IMR-90 (cell line): ENCODE measurements around the gene CDK14. TPM values are rescaled to one million over a fixed set of nuclear protein-coding genes. Genes with fewer than 3 reads are reported as not detected.

Experiments
- ATAC-seq: fragments of 200-7000 bp; cut with Tn5 transposase; 2 replicates; pipeline ENCODE4 v1.9.1; 2020; ENCODE audit warnings: low read depth, mild to moderate bottlenecking, moderate library complexity
- BruUV-seq: library from RNA; stranded (reverse); fragments of 400-500 nt; replicated peaks from 2 replicates; lab custom pipeline; 2021; lab: Mats Ljungman, UMichigan
- CTCF ChIA-PET: fragments of 300-600 bp; formaldehyde crosslinking; extraction: SDS; loops from one replicate; lab custom pipeline; 2021; ENCODE audit warnings: antibody characterized with exemption; lab: Yijun Ruan, JAX
- POLR2A ChIA-PET: fragments of 300-600 bp; sonication (Branson Sonifier 250); formaldehyde crosslinking; loops from one replicate; lab custom pipeline; 2022; ENCODE audit warnings: antibody characterized with exemption; ENCODE audit not compliant: unreplicated experiment; lab: Charles Lee
- DNase-seq: peaks from one replicate; pipeline ENCODE4 v3.0.0; 2013
- H2AFZ ChIP-seq: replicated peaks from 2 replicates; pipeline ENCODE3; 2013; ENCODE audit warnings: low read length, mild to moderate bottlenecking; ENCODE audit not compliant: poor library complexity
- H2AK5ac ChIP-seq: 2 replicates; pipeline ENCODE4 v1.6.1; 2013; ENCODE audit warnings: low read depth, low read length, inconsistent platforms
- H2AK9ac ChIP-seq: replicated peaks from 2 replicates; pipeline ENCODE3; 2013; ENCODE audit warnings: mild to moderate bottlenecking, low read depth, low read length, moderate library complexity; ENCODE audit not compliant: poor library complexity
- H2BK120ac ChIP-seq: 2 replicates; pipeline ENCODE4 v1.6.1; 2013; ENCODE audit warnings: low read depth, low read length, inconsistent platforms
- H2BK15ac ChIP-seq: 3 replicates; pipeline ENCODE4 v1.6.1; 2013; ENCODE audit warnings: low read depth, low read length, inconsistent platforms
- H2BK20ac ChIP-seq: 2 replicates; pipeline ENCODE4 v1.6.1; 2013; ENCODE audit warnings: low read depth, mild to moderate bottlenecking, inconsistent platforms, low read length, moderate library complexity
- H2BK5ac ChIP-seq: 2 replicates; pipeline ENCODE4 v1.6.1; 2013; ENCODE audit warnings: mild to moderate bottlenecking, low read depth, low read length, inconsistent platforms; ENCODE audit not compliant: poor library complexity, severe bottlenecking
- H3K14ac ChIP-seq: replicated peaks from 2 replicates; pipeline ENCODE4 v1.6.1; 2013; ENCODE audit warnings: low read depth, low read length, inconsistent platforms
- H3K18ac ChIP-seq: 2 replicates; pipeline ENCODE4 v1.6.1; 2013; ENCODE audit warnings: low read depth, low read length, control low read depth
- H3K23ac ChIP-seq: 2 replicates; pipeline ENCODE4 v1.6.1; 2013; ENCODE audit warnings: low read depth, low read length, inconsistent platforms
- H3K27ac ChIP-seq: 2 replicates; pipeline ENCODE4 v1.5.1; 2013; ENCODE audit warnings: mild to moderate bottlenecking, control low read depth, low read length; ENCODE audit not compliant: insufficient read depth
- H3K27me3 ChIP-seq: 2 replicates; pipeline ENCODE4 v1.6.1; 2013; ENCODE audit warnings: low read length; ENCODE audit not compliant: control insufficient read depth, insufficient read depth
- H3K36me3 ChIP-seq: 2 replicates; pipeline ENCODE4 v1.6.1; 2013; ENCODE audit warnings: low read length, mixed read lengths; ENCODE audit not compliant: control insufficient read depth, insufficient read depth
- H3K4ac ChIP-seq: 2 replicates; pipeline ENCODE4 v1.6.1; 2013; ENCODE audit warnings: low read depth, low read length, inconsistent platforms
- H3K4me1 ChIP-seq: 2 replicates; pipeline ENCODE4 v1.6.1; 2013; ENCODE audit warnings: low read length, mixed read lengths; ENCODE audit not compliant: control insufficient read depth, insufficient read depth
- H3K4me2 ChIP-seq: 2 replicates; pipeline ENCODE4 v1.6.1; 2013; ENCODE audit warnings: low read depth, mild to moderate bottlenecking, control low read depth, low read length, moderate library complexity
- H3K4me3 ChIP-seq: 2 replicates; pipeline ENCODE4 v1.5.1; 2013; ENCODE audit warnings: low read depth, mild to moderate bottlenecking, control low read depth, low read length, moderate library complexity; ENCODE audit not compliant: insufficient read depth
- H3K56ac ChIP-seq: 2 replicates; pipeline ENCODE4 v1.6.1; 2013; ENCODE audit warnings: low read length, inconsistent platforms; ENCODE audit not compliant: insufficient read depth; ENCODE audit errors: extremely low read depth
- H3K79me1 ChIP-seq, 2 experiments: 2 replicates each; pipeline ENCODE4 v1.6.1; 2013; ENCODE audit warnings: low read length in 2 of 2, inconsistent platforms in 1 of 2, low read depth in 1 of 2
- H3K9ac ChIP-seq: 2 replicates; pipeline ENCODE4 v1.6.1; 2013; ENCODE audit warnings: low read depth, low read length, control low read depth
- H3K9me1 ChIP-seq: 2 replicates; pipeline ENCODE4 v1.6.1; 2013; ENCODE audit warnings: low read length, inconsistent platforms; ENCODE audit not compliant: insufficient read depth
- H3K9me3 ChIP-seq: 2 replicates; pipeline ENCODE4 v1.6.1; 2013; ENCODE audit warnings: low read length; ENCODE audit not compliant: control insufficient read depth, insufficient read depth
- H4K20me1 ChIP-seq: 2 replicates; pipeline ENCODE4 v1.6.1; 2013; ENCODE audit warnings: low read length, inconsistent platforms; ENCODE audit not compliant: insufficient read depth
- H4K5ac ChIP-seq: 2 replicates; pipeline ENCODE4 v1.6.1; 2013; ENCODE audit warnings: mild to moderate bottlenecking, low read depth, low read length, control low read depth
- H4K8ac ChIP-seq, 2 experiments: 2 replicates each; pipeline ENCODE4 v1.6.1; 2013; ENCODE audit warnings: low read depth in 2 of 2, low read length in 2 of 2, control low read depth in 1 of 2, inconsistent platforms in 1 of 2
- H4K91ac ChIP-seq: 2 replicates; pipeline ENCODE4 v1.6.1; 2013; ENCODE audit warnings: low read depth, low read length, inconsistent platforms; ENCODE audit not compliant: insufficient read depth
- CTCF ChIP-seq: conservative IDR thresholded peaks from 2 replicates; pipeline ENCODE4 v1.5.1; 2012; ENCODE audit warnings: mild to moderate bottlenecking, low read depth, low read length, improper control_type of control experiment
- ELK1 ChIP-seq: fragments of 150-350 bp; IDR thresholded peaks from 2 replicates; pipeline ENCODE4 v1.6.1; 2016; ENCODE audit warnings: low read depth, mild to moderate bottlenecking, low read length, moderate library complexity, borderline replicate concordance
- MAFK ChIP-seq: IDR thresholded peaks from 2 replicates; pipeline ENCODE4 v1.6.1; 2012; ENCODE audit warnings: low read depth, low read length, improper control_type of control experiment
- POLR2A ChIP-seq: IDR thresholded peaks from 2 replicates; pipeline ENCODE4 v1.6.1; 2012; ENCODE audit warnings: mild to moderate bottlenecking, low read depth, low read length
- RFX5 ChIP-seq: IDR thresholded peaks from 2 replicates; pipeline ENCODE4 v1.8.0; 2012; ENCODE audit warnings: low read depth, mild to moderate bottlenecking, low read length, moderate library complexity
- WGBS, 2 experiments: methylation state at CpG; one replicate each; pipeline versions ENCODE4 v1.1.5 to v1.1.7; 2013; ENCODE audit warnings: missing lambda C conversion rate in 2 of 2; ENCODE audit not compliant: insufficient read length in 1 of 2; ENCODE audit errors: extremely low coverage in 2 of 2; 5-methylcytosine and 5-hydroxymethylcytosine counted together
- dilution Hi-C: fragments of 300-500 bp; cut with HindIII; formaldehyde crosslinking; loops from one replicate; pipeline ENCODE4 v1.14.3; 2018; ENCODE audit warnings: low sequenced_read_pairs; ENCODE audit not compliant: unreplicated experiment
- in situ Hi-C: fragments of 300-500 bp; cut with MboI; formaldehyde crosslinking; loops from 3 replicates; pipeline ENCODE4 v1.14.3; 2019; ENCODE audit warnings: low sequenced_read_pairs, inconsistent platforms, mixed read lengths
- intact Hi-C: fragments of 100-400 bp; cut with micrococcal nuclease; formaldehyde crosslinking; loops from 2 replicates; pipeline ENCODE4 v1.10.0; 2022
- polyA plus RNA-seq, 3 experiments: library from polyadenylated mRNA; depleted of rRNA; stranded (reverse); fragments of >200 nt; gene quantifications; 2 replicates each; pipeline ENCODE4 v1.2.3, GENCODE V29; 2012; ENCODE audit warnings: low replicate concordance in 1 of 3
- total RNA-seq: library from RNA; depleted of rRNA; stranded (reverse); fragments of >200 nt; gene quantifications from 2 replicates; pipeline ENCODE4 v1.2.3, GENCODE V29; 2012

The CDK14 gene
- total and polyA plus RNA-seq, 2 of the 4 experiments (the other 2 are of a cell fraction) = 10.1 to 29.6 TPM

DNA sequence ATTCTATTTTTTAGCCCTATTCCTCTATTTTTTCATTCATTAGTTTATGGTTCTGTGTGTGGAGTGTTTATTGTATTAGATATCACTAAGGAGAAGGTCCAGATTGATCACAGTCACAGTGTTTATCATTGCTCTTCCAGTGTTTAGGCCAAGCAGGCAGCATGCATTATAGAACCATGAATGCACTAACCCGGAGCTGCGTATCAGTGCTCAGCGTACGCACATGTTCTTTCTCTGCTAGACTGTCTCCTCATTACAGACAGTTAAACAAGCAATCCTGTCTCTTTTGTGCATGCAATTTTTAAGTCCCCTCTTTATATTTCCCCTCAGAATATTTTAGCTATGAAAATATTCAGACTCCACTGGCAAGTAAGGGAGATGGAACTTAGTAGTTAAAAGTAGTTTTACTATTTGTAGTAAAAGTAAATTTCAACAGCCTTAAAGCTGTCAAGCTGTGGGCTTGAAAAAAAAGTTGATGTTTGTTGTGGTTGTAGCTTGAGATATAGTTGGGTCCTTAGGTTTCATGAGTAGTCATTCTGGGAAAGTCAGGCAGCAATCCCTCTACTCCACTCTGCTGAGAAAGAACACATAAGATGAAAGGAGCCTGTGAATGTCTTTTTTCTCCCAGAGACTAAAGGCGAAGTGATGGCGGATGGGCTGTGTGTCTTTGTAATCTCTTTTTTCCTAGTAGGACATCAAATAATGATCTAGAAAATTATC lies 260.4 kb downstream of the CDK14 start:
- H2BK20ac ChIP-seq = no peak overlapping the region
- no peak overlapping the region for H4K8ac ChIP-seq
- H4K91ac ChIP-seq = no peak overlapping the region
- peaks cover 2% of the 10 kb centered on the region; the same call in 1 of the 2 replicates for H3K4me1 ChIP-seq
- ChIA-PET POLR2A (no interaction called here), CTCF (interaction anchor here (0.6 kb wide), 1 partner anchor 1033 kb away, joined by 7 read pairs; no protein-coding TSS in a partner anchor)
- H2AFZ ChIP-seq = no peak overlapping the region
- H3K4me3 ChIP-seq = no peak overlapping the region
- peak; percentile 87 for ATAC-seq
- peaks cover 3 to 4% of the 10 kb centered on the region in 2 experiments; a peak in 2 of 4 replicates for H3K79me1 ChIP-seq
- intact Hi-C loops = no loop called here
- no peaks in the 10 kb centered on the region for H4K20me1 ChIP-seq
- no peak overlapping the region for H2AK5ac ChIP-seq
- in situ Hi-C loops = no loop called here
- no peak overlapping the region for H2BK5ac ChIP-seq
- H3K36me3 ChIP-seq = no peaks in the 10 kb centered on the region
- no peak overlapping the region for H2BK15ac ChIP-seq
- no peak for TF ChIP-seq ELK1
- TF ChIP-seq MAFK = no peak
- no peak for TF ChIP-seq POLR2A
- no peak for TF ChIP-seq CTCF
- no peak for TF ChIP-seq RFX5
- H3K9me1 ChIP-seq = peaks cover 3% of the 10 kb centered on the region; the same call in 1 of the 2 replicates
- H3K14ac ChIP-seq = no peak overlapping the region
- H3K23ac ChIP-seq = no peak overlapping the region
- no peaks in the 10 kb centered on the region for H3K9me3 ChIP-seq
- no TSS peak for BruUV-seq
- H3K4ac ChIP-seq = no peak overlapping the region
- DNase-seq = peak; percentile 52
- no peak overlapping the region for H2AK9ac ChIP-seq
- H4K5ac ChIP-seq = no peak overlapping the region
- H3K27ac ChIP-seq = no peak overlapping the region
- H3K9ac ChIP-seq = no peak overlapping the region
- H3K27me3 ChIP-seq = no peaks in the 10 kb centered on the region
- dilution Hi-C loops = no loop called here
- no peak overlapping the region for H3K4me2 ChIP-seq
- no peak overlapping the region for H2BK120ac ChIP-seq
- no peak overlapping the region for H3K56ac ChIP-seq
- H3K18ac ChIP-seq = no peak overlapping the region
- WGBS, 2 experiments = 37% methylated on average over 4 of the region's 6 CpGs; no CpG with 5 or more reads in 1 of the 2 experiments
